H9 (cell line): ENCODE measurements around the gene R3HDM2. TPM values are rescaled to one million over a fixed set of nuclear protein-coding genes. Genes with fewer than 3 reads are reported as not detected.

ENCODE experiments used
- DNase-seq: peaks from one replicate; pipeline ENCODE4 v3.0.0-alpha.2; 2017
- H2AFZ ChIP-seq: one replicate; pipeline ENCODE4 v1.6.1; 2013; ENCODE audit warnings: mild to moderate bottlenecking, low read length, control low read depth, moderate library complexity
- H2AK5ac ChIP-seq: 2 replicates; pipeline ENCODE4 v1.6.1; 2013; ENCODE audit warnings: low read length, control low read depth, mixed read lengths; ENCODE audit not compliant: insufficient read length
- H2BK120ac ChIP-seq: one replicate; pipeline ENCODE4 v1.6.1; 2013; ENCODE audit warnings: low read depth, mild to moderate bottlenecking, low read length, control low read depth, inconsistent platforms; ENCODE audit not compliant: poor library complexity, severe bottlenecking
- H2BK12ac ChIP-seq: 2 replicates; pipeline ENCODE4 v1.6.1; 2013; ENCODE audit warnings: low read length, control low read depth, mixed read lengths, low read depth; ENCODE audit not compliant: insufficient read length
- H2BK15ac ChIP-seq: 2 replicates; pipeline ENCODE4 v1.6.1; 2013; ENCODE audit warnings: low read depth, low read length, control low read depth
- H2BK20ac ChIP-seq: one replicate; pipeline ENCODE4 v1.6.1; 2013; ENCODE audit warnings: low read depth, mild to moderate bottlenecking, low read length, control low read depth, inconsistent platforms; ENCODE audit not compliant: poor library complexity, severe bottlenecking
- H2BK5ac ChIP-seq: 2 replicates; pipeline ENCODE4 v1.6.1; 2013; ENCODE audit warnings: low read length, control low read depth, mixed read lengths; ENCODE audit not compliant: insufficient read length
- H3K14ac ChIP-seq: 2 replicates; pipeline ENCODE4 v1.6.1; 2013; ENCODE audit warnings: low read length, control low read depth; ENCODE audit not compliant: insufficient read depth
- H3K18ac ChIP-seq: 2 replicates; pipeline ENCODE4 v1.6.1; 2013; ENCODE audit warnings: low read depth, mild to moderate bottlenecking, mixed read lengths, low read length, control low read depth; ENCODE audit not compliant: insufficient read length
- H3K23ac ChIP-seq: 2 replicates; pipeline ENCODE4 v1.6.1; 2013; ENCODE audit warnings: low read length, control low read depth, mixed read lengths, low read depth; ENCODE audit not compliant: insufficient read length
- H3K23me2 ChIP-seq: 2 replicates; pipeline ENCODE4 v1.6.1; 2013; ENCODE audit warnings: low read depth, mild to moderate bottlenecking, mixed read lengths, low read length, control low read depth; ENCODE audit not compliant: insufficient read length, poor library complexity, severe bottlenecking
- H3K27ac ChIP-seq: 2 replicates; pipeline ENCODE4 v1.5.1; 2013; ENCODE audit warnings: low read length, control low read depth, mixed read lengths, low read depth; ENCODE audit not compliant: insufficient read length
- H3K27me3 ChIP-seq: 2 replicates; pipeline ENCODE4 v1.6.1; 2013; ENCODE audit warnings: low read length, control low read depth, inconsistent platforms; ENCODE audit not compliant: insufficient read depth
- H3K4ac ChIP-seq: 2 replicates; pipeline ENCODE4 v1.6.1; 2013; ENCODE audit warnings: low read depth, mild to moderate bottlenecking, control low read depth, inconsistent platforms, low read length, moderate library complexity
- H3K4me1 ChIP-seq: 2 replicates; pipeline ENCODE4 v1.6.1; 2013; ENCODE audit warnings: low read length, control low read depth, inconsistent platforms; ENCODE audit not compliant: insufficient read depth
- H3K4me2 ChIP-seq: 2 replicates; pipeline ENCODE4 v1.6.1; 2013; ENCODE audit warnings: low read length, control low read depth, mixed read lengths; ENCODE audit not compliant: insufficient read length, insufficient read depth
- H3K56ac ChIP-seq: 2 replicates; pipeline ENCODE4 v1.6.1; 2013; ENCODE audit warnings: low read depth, mild to moderate bottlenecking, mixed read lengths, low read length, control low read depth; ENCODE audit not compliant: insufficient read length
- H3K79me1 ChIP-seq: 2 replicates; pipeline ENCODE4 v1.6.1; 2013; ENCODE audit warnings: low read depth, mild to moderate bottlenecking, moderate library complexity, low read length, control low read depth, inconsistent platforms; ENCODE audit not compliant: insufficient read depth, poor library complexity, severe bottlenecking
- H3K79me2 ChIP-seq: 2 replicates; pipeline ENCODE4 v1.6.1; 2013; ENCODE audit warnings: low read length, control low read depth, inconsistent platforms; ENCODE audit not compliant: insufficient read depth
- H3K9ac ChIP-seq: 2 replicates; pipeline ENCODE4 v1.6.1; 2013; ENCODE audit warnings: low read length, control low read depth, mixed read lengths; ENCODE audit not compliant: insufficient read length; ENCODE audit errors: extremely low read depth
- H3K9me3 ChIP-seq: one replicate; pipeline ENCODE4 v1.6.1; 2013; ENCODE audit warnings: low read depth, low read length, inconsistent platforms; ENCODE audit not compliant: control insufficient read depth
- H3T11ph ChIP-seq: one replicate; pipeline ENCODE4 v1.6.1; 2013; ENCODE audit warnings: mild to moderate bottlenecking, low read length, control low read depth, inconsistent platforms
- H4K20me1 ChIP-seq: one replicate; pipeline ENCODE4 v1.6.1; 2013; ENCODE audit not compliant: control insufficient read depth, insufficient read length, insufficient read depth
- H4K5ac ChIP-seq: 2 replicates; pipeline ENCODE4 v1.6.1; 2013; ENCODE audit warnings: low read depth, mild to moderate bottlenecking, mixed read lengths, low read length, control low read depth; ENCODE audit not compliant: insufficient read length
- H4K8ac ChIP-seq: replicated peaks from 2 replicates; pipeline ENCODE4 v1.6.1; 2013; ENCODE audit warnings: low read length, control low read depth, mixed read lengths, low read depth; ENCODE audit not compliant: insufficient read length
- H4K91ac ChIP-seq: 2 replicates; pipeline ENCODE4 v1.6.1; 2013; ENCODE audit warnings: low read depth, mild to moderate bottlenecking, moderate library complexity, mixed read lengths, low read length, control low read depth; ENCODE audit not compliant: insufficient read length
- H3K27ac Mint-ChIP-seq, 3 experiments: 2 replicates in 2 of 3; 3 replicates in 1 of 3; pipeline ENCODE4 v1.8.0; 2020 to 2021; ENCODE audit warnings: mixed read lengths in 3 of 3, mild to moderate bottlenecking in 1 of 3, moderate library complexity in 1 of 3
- H3K27me3 Mint-ChIP-seq: 2 replicates; pipeline ENCODE4 v1.8.0; 2021; ENCODE audit warnings: low read depth, mild to moderate bottlenecking, moderate library complexity, mixed read lengths
- H3K36me3 Mint-ChIP-seq, 3 experiments: 2 replicates in 2 of 3; 3 replicates in 1 of 3; pipeline ENCODE4 v1.8.0; 2020 to 2021; ENCODE audit warnings: low read depth in 3 of 3, mixed read lengths in 3 of 3; ENCODE audit not compliant: insufficient read depth in 1 of 3
- H3K4me1 Mint-ChIP-seq, 2 experiments: 2 replicates each; pipeline ENCODE4 v1.8.0; 2020; ENCODE audit warnings: mixed read lengths in 2 of 2
- H3K4me3 Mint-ChIP-seq, 2 experiments: 2 replicates in 1 of 2; 3 replicates in 1 of 2; pipeline ENCODE4 v1.8.0; 2020 to 2021; ENCODE audit warnings: mild to moderate bottlenecking in 2 of 2, mixed read lengths in 2 of 2, moderate library complexity in 1 of 2
- H3K9me3 Mint-ChIP-seq, 2 experiments: 2 replicates in 1 of 2; 3 replicates in 1 of 2; pipeline ENCODE4 v1.8.0; 2020; ENCODE audit warnings: mild to moderate bottlenecking in 2 of 2, mixed read lengths in 2 of 2, moderate library complexity in 1 of 2
- CTCF ChIP-seq: fragments of 200-600 bp; sonication (generic); conservative IDR thresholded peaks from 3 replicates; pipeline ENCODE4 v1.8.0; 2021; ENCODE audit warnings: antibody characterized with exemption, mild to moderate bottlenecking
- WGBS: extraction: QIAGEN DNeasy Blood & Tissue Kit; methylation state at CpG from one replicate; pipeline ENCODE4 v1.1.7; 2013; ENCODE audit warnings: missing lambda C conversion rate, low lambda C conversion rate, mixed read lengths; ENCODE audit not compliant: insufficient read length; ENCODE audit errors: extremely low coverage; 5-methylcytosine and 5-hydroxymethylcytosine counted together
- total RNA-seq: library from RNA; stranded (reverse); gene quantifications from 2 replicates; pipeline ENCODE4 v1.2.1, GENCODE V29; 2021

Gene R3HDM2
- total RNA-seq, 1 experiment from 2014 or later: 43.9 TPM

GRCh38 chr12:57330992-57331391 is 99.9 kb downstream of the R3HDM2 start:
- no peak overlapping the region for H3K4me2 ChIP-seq
- no peaks in the 10 kb centered on the region for H3K4me1 ChIP-seq
- no peaks in the 10 kb centered on the region for H3K4me1 Mint-ChIP-seq
- H2BK5ac ChIP-seq: no peak overlapping the region
- H3K23ac ChIP-seq: no peak overlapping the region
- no peak overlapping the region for H2BK20ac ChIP-seq
- H3K4ac ChIP-seq: no peak overlapping the region
- no peaks in the 10 kb centered on the region for H3K9me3 ChIP-seq
- H2BK120ac ChIP-seq: no peak overlapping the region
- H3K79me2 ChIP-seq: no peaks in the 10 kb centered on the region
- no peaks in the 10 kb centered on the region for H3K23me2 ChIP-seq
- peaks cover 4 to 14% (median 10%) of the 10 kb centered on the region in 3 experiments; a peak in 6 of 7 replicates for H3K36me3 Mint-ChIP-seq
- H3K4me3 Mint-ChIP-seq: no peak overlapping the region
- H4K91ac ChIP-seq: no peak overlapping the region
- no peak overlapping the region for H2BK12ac ChIP-seq
- no peaks in the 10 kb centered on the region for H3K27me3 Mint-ChIP-seq
- TF ChIP-seq CTCF: no peak
- H3K79me1 ChIP-seq: no peaks in the 10 kb centered on the region
- H3K56ac ChIP-seq: no peak overlapping the region
- no peak overlapping the region for H4K5ac ChIP-seq
- no peaks in the 10 kb centered on the region for H3K27me3 ChIP-seq
- no peaks in the 10 kb centered on the region for H4K20me1 ChIP-seq
- no peak overlapping the region for H3K18ac ChIP-seq
- peaks cover 0 to 4% of the 10 kb centered on the region in 2 experiments; a peak in 1 of 5 replicates for H3K9me3 Mint-ChIP-seq
- no peak overlapping the region for H3K9ac ChIP-seq
- H4K8ac ChIP-seq: no peak overlapping the region
- no peak for DNase-seq
- H2AK5ac ChIP-seq: no peak overlapping the region
- H2BK15ac ChIP-seq: no peak overlapping the region
- H3K14ac ChIP-seq: no peak overlapping the region
- H3T11ph ChIP-seq: no peak overlapping the region
- H3K27ac Mint-ChIP-seq: no peak overlapping the region; a peak in 1 of 7 replicates
- H3K27ac ChIP-seq: no peak overlapping the region
- H2AFZ ChIP-seq: no peak overlapping the region
- no CpG with 5 or more reads among the region's 5 CpGs for WGBS
